ENCODE measurements around the gene RAD50. TPM values are rescaled to one million over a fixed set of nuclear protein-coding genes. Genes with fewer than 3 reads are reported as not detected.

RAD50 gene
- total RNA-seq, 1 donor from 2014 or later = 42.6 TPM

DNA sequence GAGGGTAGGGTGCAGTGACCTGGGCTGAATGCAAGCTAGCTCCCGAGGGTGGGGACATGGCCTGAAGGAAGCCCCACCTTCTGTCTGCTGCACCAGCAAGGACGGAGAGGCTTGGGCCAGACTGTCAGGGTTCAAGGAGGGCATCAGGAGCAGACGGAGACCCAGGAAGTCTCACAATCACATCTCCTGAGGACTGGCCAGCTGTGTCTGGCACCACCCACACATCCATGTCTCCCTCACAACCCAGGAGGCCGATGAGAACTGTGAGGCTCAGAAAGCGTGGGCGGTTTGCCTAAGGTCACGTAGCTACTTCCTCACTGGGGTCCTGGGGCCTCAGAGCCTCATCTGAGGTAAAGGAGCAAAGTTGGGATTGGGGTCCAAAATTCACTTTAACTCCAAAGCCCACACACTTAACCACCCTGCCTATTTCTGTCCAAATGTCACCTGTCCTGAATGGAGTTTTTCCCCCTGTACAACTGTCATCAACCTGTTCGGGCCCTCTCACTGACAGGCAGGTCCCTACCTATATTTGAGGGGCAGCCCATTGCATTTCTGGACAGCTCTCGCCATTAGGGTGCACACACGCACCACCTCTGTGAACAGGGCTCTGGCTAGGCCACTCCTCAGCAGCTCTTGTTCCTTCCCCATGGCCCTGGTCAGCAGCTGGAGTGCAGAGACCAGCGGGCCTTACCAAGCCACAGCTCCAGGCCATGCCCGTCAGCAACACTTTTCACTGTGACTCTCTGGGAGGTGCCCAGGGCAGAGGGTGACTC is 104.6 kb downstream of the RAD50 start:
- Mint-ChIP-seq H3K27ac (no peak overlapping the region), H3K4me1 (peaks cover 36% of the 10 kb centered on the region)
- POLR2A ChIA-PET = interaction anchor here (0.7 to 1.8 kb wide), 2 partner anchors 8 to 28 kb away, joined by 3 read pairs; no protein-coding TSS in a partner anchor

DNA sequence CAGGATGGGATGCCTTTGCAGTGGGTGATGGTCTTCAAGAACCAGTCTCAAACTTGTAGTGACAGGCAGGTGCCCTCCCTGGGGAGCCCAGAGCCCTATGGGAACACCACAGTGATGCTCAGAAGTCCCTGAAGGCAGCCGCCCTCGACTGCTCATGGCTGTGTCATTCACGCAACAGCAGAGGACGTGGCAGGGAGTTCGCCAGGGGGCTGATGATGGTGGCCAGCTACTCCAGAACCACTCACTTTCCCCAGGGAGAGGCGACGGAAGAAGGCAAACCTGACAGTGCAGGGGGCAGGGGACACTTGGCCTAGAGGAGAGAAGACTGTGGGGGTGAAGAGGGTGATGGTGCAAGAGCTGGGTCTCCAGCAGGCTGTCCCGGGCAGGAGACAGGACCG is 105.2 kb downstream of the RAD50 start:
- CTCF ChIA-PET = interaction anchor here (1.3 kb wide), 1 partner anchor 158 kb away, joined by 3 read pairs; no protein-coding TSS in a partner anchor
- TF ChIP-seq, protein P1, sequence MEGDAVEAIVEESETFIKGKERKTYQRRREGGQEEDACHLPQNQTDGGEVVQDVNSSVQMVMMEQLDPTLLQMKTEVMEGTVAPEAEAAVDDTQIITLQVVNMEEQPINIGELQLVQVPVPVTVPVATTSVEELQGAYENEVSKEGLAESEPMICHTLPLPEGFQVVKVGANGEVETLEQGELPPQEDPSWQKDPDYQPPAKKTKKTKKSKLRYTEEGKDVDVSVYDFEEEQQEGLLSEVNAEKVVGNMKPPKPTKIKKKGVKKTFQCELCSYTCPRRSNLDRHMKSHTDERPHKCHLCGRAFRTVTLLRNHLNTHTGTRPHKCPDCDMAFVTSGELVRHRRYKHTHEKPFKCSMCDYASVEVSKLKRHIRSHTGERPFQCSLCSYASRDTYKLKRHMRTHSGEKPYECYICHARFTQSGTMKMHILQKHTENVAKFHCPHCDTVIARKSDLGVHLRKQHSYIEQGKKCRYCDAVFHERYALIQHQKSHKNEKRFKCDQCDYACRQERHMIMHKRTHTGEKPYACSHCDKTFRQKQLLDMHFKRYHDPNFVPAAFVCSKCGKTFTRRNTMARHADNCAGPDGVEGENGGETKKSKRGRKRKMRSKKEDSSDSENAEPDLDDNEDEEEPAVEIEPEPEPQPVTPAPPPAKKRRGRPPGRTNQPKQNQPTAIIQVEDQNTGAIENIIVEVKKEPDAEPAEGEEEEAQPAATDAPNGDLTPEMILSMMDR (IDR thresholded peaks at IDR 0.05) = no peak
- H3K27me3 Mint-ChIP-seq = peaks cover 10% of the 10 kb centered on the region
- intact Hi-C loops (cut with micrococcal nuclease) = no loop called here
- no peak overlapping the region for H3K27ac Mint-ChIP-seq
- H3K36me3 Mint-ChIP-seq (ENCODE audit: low read depth) = no peaks in the 10 kb centered on the region
- POLR2A ChIA-PET = interaction anchor here (0.7 to 1.8 kb wide), 2 partner anchors 8 to 29 kb away, joined by 3 read pairs; no protein-coding TSS in a partner anchor
- DNase-seq (peak; percentile 20), ATAC-seq (ENCODE audit: low read depth) (peak; percentile 65)
- H3K9me3 Mint-ChIP-seq = no peaks in the 10 kb centered on the region
- H3K4me3 Mint-ChIP-seq = no peak overlapping the region
- H3K4me1 Mint-ChIP-seq = peaks cover 30% of the 10 kb centered on the region

More for the DNA sequence above, 104.6 kb downstream of the RAD50 start:
- Mint-ChIP-seq H3K27me3 (peaks cover 16% of the 10 kb centered on the region), H3K36me3 (ENCODE audit: low read depth) (no peaks in the 10 kb centered on the region), H3K4me3 (no peak overlapping the region), H3K9me3 (no peaks in the 10 kb centered on the region)
- TF ChIP-seq, protein P1 (IDR thresholded peaks at IDR 0.05) = no peak
- CTCF ChIA-PET = interaction anchor here (1.3 kb wide), 1 partner anchor 159 kb away, joined by 3 read pairs; no protein-coding TSS in a partner anchor
- no peak for DNase-seq
- intact Hi-C loops (cut with micrococcal nuclease) = no loop called here
- ATAC-seq (ENCODE audit: low read depth) = peak; percentile 13

DNA sequence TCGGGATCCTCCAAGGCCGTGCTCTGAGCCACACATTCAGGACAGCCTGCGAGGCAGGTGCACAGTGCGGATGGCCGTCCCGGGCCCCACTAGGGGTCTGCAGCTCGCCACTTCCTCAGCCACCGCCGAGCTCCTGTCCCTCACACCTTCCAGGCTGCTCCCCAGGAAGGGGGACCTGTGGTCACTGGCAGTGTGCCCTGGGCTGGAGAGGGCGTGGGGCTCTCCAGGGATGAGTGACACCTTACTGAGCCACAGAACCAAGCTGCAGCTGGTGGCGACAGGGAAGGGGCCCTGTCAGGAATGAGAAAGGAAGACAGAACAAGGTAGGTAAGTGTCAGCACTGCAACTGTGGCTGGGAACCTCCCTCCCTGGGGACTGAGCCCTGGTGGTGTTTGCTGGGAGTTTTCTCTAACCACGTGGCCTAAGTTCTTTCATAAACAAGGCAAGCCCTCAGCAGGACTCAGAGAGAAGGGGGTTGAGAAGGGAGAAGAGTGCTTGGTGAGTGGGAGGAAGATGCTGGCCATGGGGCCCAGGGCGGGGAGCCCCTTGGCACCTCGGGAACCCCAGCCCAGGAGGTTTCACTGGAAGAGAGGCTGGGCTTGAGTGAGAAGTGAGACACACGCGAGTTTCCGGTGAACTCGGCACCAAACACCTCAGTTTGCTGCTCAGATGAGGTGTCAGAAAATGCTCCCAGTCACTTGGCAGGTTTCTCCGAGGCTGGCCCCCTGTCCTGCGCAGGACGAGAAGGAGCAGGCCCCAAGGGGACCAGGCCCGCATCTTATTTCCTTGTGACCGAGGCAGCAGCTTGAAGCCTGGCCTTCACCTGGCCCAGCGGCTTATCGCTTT is 106.4 kb downstream of the RAD50 start:
- Mint-ChIP-seq H3K4me1 (peaks cover 30% of the 10 kb centered on the region), H3K36me3 (ENCODE audit: low read depth) (no peaks in the 10 kb centered on the region), H3K9me3 (no peaks in the 10 kb centered on the region), H3K4me3 (no peak overlapping the region), H3K27me3 (no peaks in the 10 kb centered on the region), H3K27ac (no peak overlapping the region)
- ATAC-seq (ENCODE audit: low read depth) (peak; percentile 45), DNase-seq (no peak)
- CTCF ChIA-PET = no interaction called here
- TF ChIP-seq, protein P1 (IDR thresholded peaks at IDR 0.05) = no peak
- POLR2A ChIA-PET = interaction anchor here (1.8 kb wide), 1 partner anchor 30 kb away, joined by 3 read pairs; no protein-coding TSS in a partner anchor
- intact Hi-C loops (cut with micrococcal nuclease) = no loop called here

DNA sequence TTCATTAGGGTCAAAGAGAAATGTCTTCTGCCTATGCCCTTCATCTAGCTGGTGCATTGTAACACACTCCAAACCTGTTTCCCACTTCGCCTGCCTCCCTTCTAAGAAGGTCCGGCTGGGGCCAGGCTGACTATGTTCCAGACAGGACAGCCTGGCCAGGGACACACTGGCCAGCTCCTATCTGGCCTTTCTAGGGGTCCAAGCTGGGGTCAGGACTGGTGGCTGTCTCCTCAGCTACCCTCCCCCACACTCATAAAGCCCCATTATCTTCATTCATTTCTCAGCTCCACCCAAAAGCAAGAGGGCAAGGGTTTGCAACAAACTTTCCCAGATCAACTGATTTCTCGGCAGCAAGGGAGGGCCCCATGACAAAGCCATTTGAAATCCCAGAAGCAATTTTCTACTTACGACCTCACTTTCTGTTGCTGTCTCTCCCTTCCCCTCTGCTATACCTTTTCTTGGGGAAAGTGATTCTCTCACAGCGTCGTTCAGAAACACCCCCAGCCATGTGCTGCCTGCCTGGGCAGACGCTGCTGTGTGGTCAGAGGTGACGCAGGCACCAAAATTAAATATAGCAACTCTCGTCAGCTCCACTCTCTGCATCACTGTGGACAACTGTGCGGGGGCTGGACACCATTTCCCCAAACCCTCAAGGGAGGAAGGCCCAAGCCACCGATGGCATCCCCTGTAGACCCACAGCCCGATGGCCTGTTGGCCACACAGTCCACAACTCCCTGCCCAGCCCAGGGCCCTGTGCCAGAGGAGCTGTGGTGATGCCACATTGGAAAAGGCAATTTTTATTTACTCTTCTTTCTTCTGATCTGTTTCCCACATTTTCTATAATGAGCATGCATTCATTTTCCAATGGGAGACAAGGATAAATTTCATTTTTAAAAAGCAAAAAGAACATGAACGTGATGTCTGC is 107.3 kb downstream of the RAD50 start:
- H3K27ac Mint-ChIP-seq = no peak overlapping the region
- ChIA-PET CTCF (no interaction called here), POLR2A (no interaction called here)
- ATAC-seq (ENCODE audit: low read depth) = peak; percentile 15
- intact Hi-C loops (cut with micrococcal nuclease) = no loop called here
- TF ChIP-seq, protein P1 (IDR thresholded peaks at IDR 0.05) = no peak
- peaks cover 30% of the 10 kb centered on the region for H3K4me1 Mint-ChIP-seq
- peak overlapping the region; percentile 2 for H3K4me3 Mint-ChIP-seq
- no peaks in the 10 kb centered on the region for H3K27me3 Mint-ChIP-seq
- no peaks in the 10 kb centered on the region for H3K36me3 Mint-ChIP-seq (ENCODE audit: low read depth)
- no peak for DNase-seq
- H3K9me3 Mint-ChIP-seq = no peaks in the 10 kb centered on the region

Measured in activated B cell treated with CpG ODN at 0.5 μM for 24 hours (primary cell).